Measurements from ENCODE around the gene ATG16L1. TPM values are rescaled to one million over a fixed set of nuclear protein-coding genes. Genes with fewer than 3 reads are reported as not detected.
A peak's percentile ranks its signal among the peaks of the same experiment; 100 is the strongest.

The ATG16L1 gene
- total RNA-seq, 2 experiments from 2014 or later, result 31.8 to 44.9 TPM

GRCh38 chr2:233245406-233245805 lies 6.1 kb upstream of the ATG16L1 start:
- ChIA-PET POLR2A (interaction anchor here (1.0 to 1.3 kb wide), 2 partner anchors 10 to 17 kb away, joined by 3 to 4 read pairs; no protein-coding TSS in a partner anchor), CTCF (ENCODE audit: unreplicated experiment) (no interaction called here)
- no peaks in the 10 kb centered on the region for H3K36me3 ChIP-seq (ENCODE audit: insufficient read depth, low read length)
- no peak overlapping the region for H3K27ac ChIP-seq (ENCODE audit: low read depth, low read length, poor library complexity, severe bottlenecking)
- no TSS peak for BruUV-seq (replicated peaks)
- H3K9me3 ChIP-seq (ENCODE audit: low read length), result peaks cover 5% of the 10 kb centered on the region; the same call in 1 of the 2 replicates
- no peak overlapping the region for H3K4me3 ChIP-seq (ENCODE audit: low read depth, low read length, poor library complexity, severe bottlenecking)
- no peaks in the 10 kb centered on the region for H3K79me2 ChIP-seq (ENCODE audit: insufficient read depth, low read depth, low read length)
- H3K9me2 ChIP-seq (ENCODE audit: insufficient read depth, low read length), result no peaks in the 10 kb centered on the region
- no peak for DNase-seq (ENCODE audit: low spot score)
- no peaks in the 10 kb centered on the region for H4K20me1 ChIP-seq (ENCODE audit: insufficient read depth, low read length)
- TF ChIP-seq EZH2phosphoT487 (IDR thresholded peaks at IDR 0.05; ENCODE audit: borderline replicate concordance, low read depth, low read length) (no peak), CTCF (conservative IDR thresholded peaks at IDR 0.05; ENCODE audit: low read length) (no peak)
- peaks cover 32% of the 10 kb centered on the region for H3K4me1 ChIP-seq (ENCODE audit: insufficient read depth, low read length, poor library complexity, severe bottlenecking)
- no peak overlapping the region for H2AFZ ChIP-seq (ENCODE audit: low read length)
- no peak overlapping the region for H3K4me2 ChIP-seq (ENCODE audit: low read length)
- intact Hi-C loops (cut with micrococcal nuclease; ENCODE audit: unreplicated experiment), result no loop called here

GRCh38 chr2:233247116-233247515 lies 4.4 kb upstream of the ATG16L1 start:
- peaks cover 21% of the 10 kb centered on the region for H3K4me1 ChIP-seq (ENCODE audit: insufficient read depth, low read length, poor library complexity, severe bottlenecking)
- H3K36me3 ChIP-seq (ENCODE audit: insufficient read depth, low read length), result no peaks in the 10 kb centered on the region
- peaks cover 4% of the 10 kb centered on the region for H3K79me2 ChIP-seq (ENCODE audit: insufficient read depth, low read depth, low read length)
- H3K27ac ChIP-seq (ENCODE audit: low read depth, low read length, poor library complexity, severe bottlenecking), result no peak overlapping the region
- intact Hi-C loops (cut with micrococcal nuclease; ENCODE audit: unreplicated experiment), result no loop called here
- CTCF ChIA-PET (ENCODE audit: unreplicated experiment), result no interaction called here
- TF ChIP-seq CTCF (conservative IDR thresholded peaks at IDR 0.05; ENCODE audit: low read length) (no peak), EZH2phosphoT487 (IDR thresholded peaks at IDR 0.05; ENCODE audit: borderline replicate concordance, low read depth, low read length) (no peak)
- H3K9me3 ChIP-seq (ENCODE audit: low read length), result peaks cover 10% of the 10 kb centered on the region; the same call in 1 of the 2 replicates
- no peaks in the 10 kb centered on the region for H3K9me2 ChIP-seq (ENCODE audit: insufficient read depth, low read length)
- BruUV-seq (replicated peaks), result no TSS peak
- no peak overlapping the region for H3K4me2 ChIP-seq (ENCODE audit: low read length)
- POLR2A ChIA-PET, result interaction anchor here (1.3 kb wide), 1 partner anchor 13 kb away, joined by 3 read pairs; no protein-coding TSS in a partner anchor
- H2AFZ ChIP-seq (ENCODE audit: low read length), result peak overlapping the region; percentile 77; the same call in 1 of the 2 replicates
- 0 out of 2 replicates have a peak, but pooled peaks cover 2% of the 10 kb centered on the region for H4K20me1 ChIP-seq (ENCODE audit: insufficient read depth, low read length)
- H3K4me3 ChIP-seq (ENCODE audit: low read depth, low read length, poor library complexity, severe bottlenecking), result no peak overlapping the region
- DNase-seq (ENCODE audit: low spot score), result no peak

GRCh38 chr2:233247744-233248143 lies 3.7 kb upstream of the ATG16L1 start:
- Histone ChIP-seq H3K4me2 (ENCODE audit: low read length) (no peak overlapping the region), H3K36me3 (ENCODE audit: insufficient read depth, low read length) (0 out of 2 replicates have a peak, but pooled peaks cover under 1% of the 10 kb centered on the region), H3K4me3 (ENCODE audit: low read depth, low read length, poor library complexity, severe bottlenecking) (no peak overlapping the region), H3K4me1 (ENCODE audit: insufficient read depth, low read length, poor library complexity, severe bottlenecking) (peaks cover 20% of the 10 kb centered on the region), H3K9me3 (ENCODE audit: low read length) (peaks cover 10% of the 10 kb centered on the region; the same call in 1 of the 2 replicates), H2AFZ (ENCODE audit: low read length) (peak overlapping the region; percentile 77), H4K20me1 (ENCODE audit: insufficient read depth, low read length) (peaks cover 8% of the 10 kb centered on the region), H3K9me2 (ENCODE audit: insufficient read depth, low read length) (no peaks in the 10 kb centered on the region), H3K27ac (ENCODE audit: low read depth, low read length, poor library complexity, severe bottlenecking) (no peak overlapping the region), H3K79me2 (ENCODE audit: insufficient read depth, low read depth, low read length) (peaks cover 11% of the 10 kb centered on the region)
- DNase-seq (ENCODE audit: low spot score), result no peak
- CTCF ChIA-PET (ENCODE audit: unreplicated experiment), result no interaction called here
- no TSS peak for BruUV-seq (replicated peaks)
- intact Hi-C loops (cut with micrococcal nuclease; ENCODE audit: unreplicated experiment), result no loop called here
- POLR2A ChIA-PET, result interaction anchor here (1.3 kb wide), 1 partner anchor 13 kb away, joined by 3 read pairs; no protein-coding TSS in a partner anchor
- no peak for TF ChIP-seq EZH2phosphoT487 (IDR thresholded peaks at IDR 0.05; ENCODE audit: borderline replicate concordance, low read depth, low read length)
- no peak for TF ChIP-seq CTCF (conservative IDR thresholded peaks at IDR 0.05; ENCODE audit: low read length)
